ENCODE data around the gene PCSK5. TPM values are rescaled to one million over a fixed set of nuclear protein-coding genes. Genes with fewer than 3 reads are reported as not detected.

The PCSK5 gene
- total and polyA plus RNA-seq, 12 donors, result 2.2 to 31.8 (median 8.4) TPM

DNA sequence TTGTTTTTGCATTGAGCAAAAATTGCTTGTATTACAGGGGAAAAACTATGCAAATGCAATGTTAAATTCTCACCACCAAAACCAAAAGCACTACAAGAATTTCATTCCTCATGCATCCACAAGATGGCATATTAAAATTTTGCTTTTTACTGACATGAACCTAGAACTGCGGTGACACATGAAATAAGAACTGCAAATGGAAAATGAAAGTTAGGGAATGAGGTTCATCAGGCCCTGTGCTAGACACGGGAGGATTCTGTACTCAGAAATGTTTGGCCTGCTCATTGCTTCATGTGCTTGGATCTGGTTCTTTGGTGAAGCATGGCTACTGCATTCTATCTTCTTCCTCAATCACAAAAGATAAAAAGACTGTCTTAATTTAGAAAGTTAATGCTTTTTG, 512.9 kb downstream of the PCSK5 start:
- H3K27me3 ChIP-seq, result no peaks in the 10 kb centered on the region
- intact Hi-C loops (cut with DNase I), result no loop called here
- H3K4me3 ChIP-seq, result peak overlapping the region in 2 of 4 donors; percentile 17 to 28
- TF ChIP-seq POLR2A (IDR thresholded peaks at IDR 0.05), result peak in 1 of 2 donors; percentile 27
- TF ChIP-seq, protein P1, sequence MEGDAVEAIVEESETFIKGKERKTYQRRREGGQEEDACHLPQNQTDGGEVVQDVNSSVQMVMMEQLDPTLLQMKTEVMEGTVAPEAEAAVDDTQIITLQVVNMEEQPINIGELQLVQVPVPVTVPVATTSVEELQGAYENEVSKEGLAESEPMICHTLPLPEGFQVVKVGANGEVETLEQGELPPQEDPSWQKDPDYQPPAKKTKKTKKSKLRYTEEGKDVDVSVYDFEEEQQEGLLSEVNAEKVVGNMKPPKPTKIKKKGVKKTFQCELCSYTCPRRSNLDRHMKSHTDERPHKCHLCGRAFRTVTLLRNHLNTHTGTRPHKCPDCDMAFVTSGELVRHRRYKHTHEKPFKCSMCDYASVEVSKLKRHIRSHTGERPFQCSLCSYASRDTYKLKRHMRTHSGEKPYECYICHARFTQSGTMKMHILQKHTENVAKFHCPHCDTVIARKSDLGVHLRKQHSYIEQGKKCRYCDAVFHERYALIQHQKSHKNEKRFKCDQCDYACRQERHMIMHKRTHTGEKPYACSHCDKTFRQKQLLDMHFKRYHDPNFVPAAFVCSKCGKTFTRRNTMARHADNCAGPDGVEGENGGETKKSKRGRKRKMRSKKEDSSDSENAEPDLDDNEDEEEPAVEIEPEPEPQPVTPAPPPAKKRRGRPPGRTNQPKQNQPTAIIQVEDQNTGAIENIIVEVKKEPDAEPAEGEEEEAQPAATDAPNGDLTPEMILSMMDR (IDR thresholded peaks at IDR 0.05), result peak; percentile 66 to 95 (median 82)
- H3K4me1 ChIP-seq (replicated peaks in 1 of 2), result peaks cover 0 to 10% of the 10 kb centered on the region in 2 donors
- H3K36me3 ChIP-seq (replicated peaks in 1 of 2), result no peaks in the 10 kb centered on the region
- WGBS, 4 donors, result 0 to 2% (median 1%) methylated on average over 2 of the region's 2 CpGs
- no peaks in the 10 kb centered on the region for H3K9me3 ChIP-seq (replicated peaks in 1 of 3)
- H3K27ac ChIP-seq, result peak overlapping the region in 4 of 5 donors; percentile 33 to 81 (median 75)
- DNase-seq, result peak in 5 of 7 donors; percentile 24 to 62 (median 36)

DNA sequence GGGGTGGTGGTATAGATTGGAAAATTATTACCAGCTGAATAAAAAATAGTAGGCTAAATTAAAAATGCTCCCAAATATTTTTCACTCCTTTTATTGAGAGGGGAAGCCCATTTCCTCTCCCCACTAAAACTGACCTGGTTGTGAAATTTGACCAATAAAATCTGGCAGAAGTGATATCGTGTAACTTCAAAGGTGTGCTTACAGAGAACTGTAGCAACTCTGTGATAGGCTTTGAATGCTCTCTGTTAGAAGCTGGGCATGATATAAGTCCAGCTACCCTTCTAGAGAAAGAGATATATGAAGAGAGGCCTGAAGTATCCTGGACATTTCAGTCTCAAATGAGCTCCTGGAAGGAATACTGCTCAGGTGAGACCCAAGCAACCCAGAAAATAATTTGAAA, 513.9 kb downstream of the PCSK5 start:
- no peak overlapping the region for H3K4me3 ChIP-seq
- 67 to 95% (median 82%) methylated on average over 1 of the region's 1 CpG for WGBS, 4 donors
- no peak for DNase-seq
- H3K9me3 ChIP-seq (replicated peaks in 1 of 3), result no peaks in the 10 kb centered on the region
- H3K36me3 ChIP-seq (replicated peaks in 1 of 2), result no peaks in the 10 kb centered on the region
- peaks cover 0 to 10% of the 10 kb centered on the region in 2 donors for H3K4me1 ChIP-seq (replicated peaks in 1 of 2)
- intact Hi-C loops (cut with DNase I), result no loop called here
- no peaks in the 10 kb centered on the region for H3K27me3 ChIP-seq
- H3K27ac ChIP-seq, result no peak overlapping the region
- TF ChIP-seq, protein P1 (IDR thresholded peaks at IDR 0.05), result no peak
- no peak for TF ChIP-seq POLR2A (IDR thresholded peaks at IDR 0.05)

DNA sequence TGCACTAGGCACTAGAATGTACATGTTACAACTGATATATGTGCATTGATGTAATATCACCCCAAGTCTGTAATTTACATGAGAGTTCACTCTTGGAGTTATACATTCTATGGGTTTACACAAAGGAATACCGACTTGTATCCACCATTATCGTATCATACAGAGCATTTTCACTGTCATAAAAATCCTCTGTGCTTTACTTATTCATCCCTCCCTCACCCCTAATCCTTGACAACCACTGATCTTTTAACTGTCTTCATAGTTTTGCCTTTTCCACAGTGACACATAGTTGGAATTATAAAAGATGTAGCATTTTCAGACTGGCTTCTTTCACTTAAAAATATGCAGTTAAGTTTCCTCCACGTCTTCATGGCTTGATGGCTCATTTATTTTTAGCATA, 514.9 kb downstream of the PCSK5 start:
- WGBS, 4 donors, result 66 to 76% (median 70%) methylated on average over 3 of the region's 3 CpGs
- DNase-seq, result no peak
- Histone ChIP-seq H3K27me3 (no peaks in the 10 kb centered on the region), H3K36me3 (replicated peaks in 1 of 2) (no peaks in the 10 kb centered on the region), H3K9me3 (replicated peaks in 1 of 3) (no peaks in the 10 kb centered on the region), H3K27ac (no peak overlapping the region), H3K4me3 (no peak overlapping the region), H3K4me1 (replicated peaks in 1 of 2) (peaks cover 0 to 10% of the 10 kb centered on the region in 2 donors)
- TF ChIP-seq, protein P1 (IDR thresholded peaks at IDR 0.05), result no peak
- TF ChIP-seq POLR2A (IDR thresholded peaks at IDR 0.05), result no peak
- intact Hi-C loops (cut with DNase I), result no loop called here

DNA sequence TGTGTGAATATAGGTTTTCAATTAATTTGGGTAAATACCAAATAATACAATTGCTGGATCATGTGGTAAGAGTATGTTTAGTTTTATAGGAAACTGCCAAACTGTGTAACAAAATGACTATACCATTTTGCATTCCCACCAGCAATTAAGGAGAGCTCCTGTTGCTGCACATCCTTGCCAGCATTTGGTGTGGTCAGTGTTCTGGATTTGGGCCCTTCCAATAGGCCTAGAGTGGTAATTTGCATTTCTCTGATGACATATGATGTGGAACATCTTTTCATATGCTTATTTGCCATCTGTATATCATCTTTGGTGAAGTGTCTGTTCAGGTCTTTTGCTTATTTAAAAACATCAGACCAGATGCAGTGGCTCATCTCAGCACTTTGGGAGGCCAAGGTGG, 515.4 kb downstream of the PCSK5 start:
- H3K4me1 ChIP-seq (replicated peaks in 1 of 2), result peaks cover 0 to 10% of the 10 kb centered on the region in 2 donors
- H3K27me3 ChIP-seq, result no peaks in the 10 kb centered on the region
- no peak overlapping the region for H3K4me3 ChIP-seq
- H3K9me3 ChIP-seq (replicated peaks in 1 of 3), result no peaks in the 10 kb centered on the region
- DNase-seq, result no peak
- no peaks in the 10 kb centered on the region for H3K36me3 ChIP-seq (replicated peaks in 1 of 2)
- TF ChIP-seq, protein P1 (IDR thresholded peaks at IDR 0.05), result no peak
- TF ChIP-seq POLR2A (IDR thresholded peaks at IDR 0.05), result no peak
- H3K27ac ChIP-seq, result no peak overlapping the region
- intact Hi-C loops (cut with DNase I), result no loop called here

Data from adrenal gland (tissue), 12 donors.